ENCODE results near the gene NXNL1. TPM values are rescaled to one million over a fixed set of nuclear protein-coding genes. Genes with fewer than 3 reads are reported as not detected.

The NXNL1 gene
- total and polyA plus RNA-seq, 4 donors = not detected

DNA sequence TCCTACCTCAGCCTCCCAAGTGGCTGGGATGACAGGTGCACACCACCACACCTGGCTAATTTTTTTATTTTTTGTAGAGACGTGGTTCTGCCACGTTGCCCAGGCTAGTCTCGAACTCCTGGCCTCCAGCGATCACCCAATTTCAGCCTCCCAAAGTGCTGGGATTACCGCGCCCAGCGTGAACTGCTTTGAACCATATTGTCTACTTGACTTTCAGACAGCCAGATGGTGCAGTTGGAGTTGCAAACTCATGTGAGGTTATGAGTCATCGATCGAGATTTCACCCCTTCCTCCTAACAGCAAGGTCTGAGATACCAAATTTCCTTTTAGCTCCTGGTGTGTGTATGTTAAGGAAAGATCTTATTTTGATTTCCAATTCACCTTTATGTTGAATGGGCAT lies 12.3 kb upstream of the NXNL1 start:
- Histone ChIP-seq H3K9me3 (ENCODE audit: control insufficient read depth, insufficient read depth, low read length) (no peaks in the 10 kb centered on the region), H3K27me3 (ENCODE audit: control insufficient read depth, insufficient read depth, low read length) (no peaks in the 10 kb centered on the region), H3K4me1 (ENCODE audit: control insufficient read depth, insufficient read depth, low read length) (peaks cover 50% of the 10 kb centered on the region), H3K4me3 (ENCODE audit: low read depth, low read length) (no peak overlapping the region), H3K27ac (ENCODE audit: low read depth, low read length) (no peak overlapping the region), H3K36me3 (ENCODE audit: control insufficient read depth, insufficient read depth, low read length) (peaks cover 2% of the 10 kb centered on the region)
- DNase-seq (ENCODE audit: low read depth in 4 of 6, low spot score in 6 of 6) = no peak
- WGBS (ENCODE audit: insufficient coverage) = 96% methylated on average over 7 of the region's 9 CpGs

DNA sequence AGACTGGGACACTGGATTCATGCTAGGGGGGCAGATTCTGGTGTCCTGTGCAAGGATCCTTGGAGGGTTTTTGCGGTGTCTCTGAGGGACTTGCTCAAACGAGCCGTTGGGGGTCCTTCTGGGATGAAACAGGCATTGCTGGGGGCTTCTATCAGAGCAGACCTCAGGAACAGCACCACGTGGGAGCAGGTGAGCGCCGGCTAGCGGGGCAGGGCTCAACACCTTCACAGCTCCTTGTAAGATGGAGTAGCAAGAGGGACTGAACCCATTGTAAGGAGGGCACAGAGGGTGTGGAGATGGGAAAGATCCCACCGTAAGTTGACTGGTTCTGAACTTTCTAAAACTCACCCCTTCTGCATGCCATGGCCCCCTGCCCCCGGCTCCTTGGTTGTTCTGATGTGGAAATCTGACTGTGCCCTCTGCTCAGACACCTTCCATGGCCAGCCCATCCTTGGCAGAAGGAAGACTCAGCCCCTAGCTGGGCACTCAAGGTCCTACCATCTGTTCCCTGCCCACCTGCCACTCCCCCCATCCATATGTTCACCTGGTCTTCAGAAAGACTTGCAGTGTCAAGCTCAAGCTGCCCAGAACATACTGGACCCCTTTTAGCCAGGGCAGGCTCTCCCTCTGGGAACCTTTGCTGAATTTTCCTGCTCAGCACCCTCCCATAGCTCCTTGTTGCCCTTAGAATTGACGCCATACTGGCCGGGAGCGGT lies 10.8 kb upstream of the NXNL1 start:
- Histone ChIP-seq H3K36me3 (ENCODE audit: control insufficient read depth, insufficient read depth, low read length) (peaks cover 2% of the 10 kb centered on the region), H3K27me3 (ENCODE audit: control insufficient read depth, insufficient read depth, low read length) (no peaks in the 10 kb centered on the region), H3K4me3 (ENCODE audit: low read depth, low read length) (peak overlapping the region; percentile 72), H3K4me1 (ENCODE audit: control insufficient read depth, insufficient read depth, low read length) (peaks cover 49% of the 10 kb centered on the region), H3K9me3 (ENCODE audit: control insufficient read depth, insufficient read depth, low read length) (no peaks in the 10 kb centered on the region), H3K27ac (ENCODE audit: low read depth, low read length) (no peak overlapping the region)
- DNase-seq (ENCODE audit: low read depth in 4 of 6, low spot score in 6 of 6) = no peak
- WGBS (ENCODE audit: insufficient coverage) = 28% methylated on average over 9 of the region's 12 CpGs

DNA sequence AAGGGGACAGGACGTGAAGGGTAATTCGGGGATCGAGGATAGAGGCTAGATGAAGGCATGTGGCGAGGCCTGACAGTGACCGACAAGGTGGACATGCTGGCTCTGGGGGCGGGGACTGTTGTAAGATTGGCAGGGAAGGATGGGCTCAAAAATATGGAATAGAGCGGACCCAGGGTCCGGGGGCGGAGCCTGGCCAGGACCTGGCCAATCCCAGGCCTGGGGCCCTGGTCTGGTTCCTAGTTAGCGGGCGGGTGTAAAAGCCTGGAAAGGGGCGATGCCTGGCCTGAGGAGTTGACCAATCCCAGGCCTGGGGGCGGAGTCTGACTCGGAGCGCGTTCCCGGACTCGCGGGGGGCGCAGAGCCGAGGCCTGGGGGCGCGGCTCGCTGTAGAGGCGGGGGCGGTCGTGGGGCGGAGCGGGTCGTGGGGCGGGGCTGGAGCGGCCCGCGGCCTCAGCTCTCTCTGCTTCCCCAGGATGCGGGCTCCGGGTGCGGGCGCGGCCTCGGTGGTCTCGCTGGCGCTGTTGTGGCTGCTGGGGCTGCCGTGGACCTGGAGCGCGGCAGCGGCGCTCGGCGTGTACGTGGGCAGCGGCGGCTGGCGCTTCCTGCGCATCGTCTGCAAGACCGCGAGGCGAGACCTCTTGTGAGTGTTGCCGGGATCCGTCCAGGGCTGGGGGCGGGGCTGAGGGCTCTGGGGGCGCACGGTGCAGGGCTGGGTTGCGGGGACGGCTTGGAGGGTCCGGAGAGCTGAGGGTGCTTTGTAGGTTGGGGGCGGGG lies 9.5 kb upstream of the NXNL1 start, which contains the start of gene SLC27A1:
Gene SLC27A1, plus strand, starts transcription at position 457 of the 774 bp plus-strand sequence. Its CDS starts 17 bp downstream, at position 474.
- H3K4me3 ChIP-seq (ENCODE audit: low read depth, low read length) = peak within 1 kb of the TSS; percentile 73
- WGBS (ENCODE audit: insufficient coverage) = 0% methylated on average over 62 of the region's 67 CpGs
- no peaks in the 10 kb centered on the region for H3K9me3 ChIP-seq (ENCODE audit: control insufficient read depth, insufficient read depth, low read length)
- H3K4me1 ChIP-seq (ENCODE audit: control insufficient read depth, insufficient read depth, low read length) = peaks cover 40% of the 10 kb centered on the region
- no peaks in the 10 kb centered on the region for H3K27me3 ChIP-seq (ENCODE audit: control insufficient read depth, insufficient read depth, low read length)
- peak; percentile 96 to 100 (median 98) for DNase-seq (ENCODE audit: low read depth in 4 of 6, low spot score in 6 of 6)
- H3K36me3 ChIP-seq (ENCODE audit: control insufficient read depth, insufficient read depth, low read length) = peaks cover 2% of the 10 kb centered on the region
- peak within 1 kb of the TSS; percentile 94 for H3K27ac ChIP-seq (ENCODE audit: low read depth, low read length)

DNA sequence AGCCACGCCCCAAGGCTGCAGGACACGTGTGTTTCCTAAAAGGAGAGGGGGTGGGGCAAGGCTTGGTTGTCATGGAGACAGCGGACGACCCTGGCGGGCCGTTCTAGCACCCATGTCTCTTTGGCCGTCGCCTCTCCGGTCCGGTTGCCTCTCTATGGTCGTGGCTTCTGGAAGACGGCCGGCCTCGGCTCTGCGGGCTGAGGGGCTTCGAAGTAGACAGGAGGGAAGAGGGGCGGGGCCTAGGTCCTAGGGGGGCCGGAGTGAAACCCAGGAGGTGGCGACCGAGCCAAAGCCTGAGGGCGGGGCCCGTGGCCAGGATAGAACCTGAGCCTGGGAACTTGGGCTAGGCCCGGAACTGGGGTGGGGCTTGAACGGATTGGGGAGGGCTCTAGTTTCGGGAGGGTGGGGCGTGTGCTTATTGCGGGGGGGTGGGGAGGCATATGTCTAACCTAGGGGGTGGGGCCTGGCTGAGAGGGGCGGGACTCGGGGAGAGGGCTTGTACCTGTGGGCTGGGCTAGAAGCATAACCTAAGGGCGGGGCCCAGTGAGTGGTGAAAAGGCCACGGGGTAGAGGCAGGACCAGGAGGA lies 8.8 kb upstream of the NXNL1 start:
- H3K27ac ChIP-seq (ENCODE audit: low read depth, low read length) = peak overlapping the region; percentile 94
- peaks cover 34% of the 10 kb centered on the region for H3K4me1 ChIP-seq (ENCODE audit: control insufficient read depth, insufficient read depth, low read length)
- under 1% methylated on average over 30 of the region's 31 CpGs for WGBS (ENCODE audit: insufficient coverage)
- H3K4me3 ChIP-seq (ENCODE audit: low read depth, low read length) = peak overlapping the region; percentile 73
- H3K36me3 ChIP-seq (ENCODE audit: control insufficient read depth, insufficient read depth, low read length) = peaks cover 2% of the 10 kb centered on the region
- H3K9me3 ChIP-seq (ENCODE audit: control insufficient read depth, insufficient read depth, low read length) = no peaks in the 10 kb centered on the region
- H3K27me3 ChIP-seq (ENCODE audit: control insufficient read depth, insufficient read depth, low read length) = no peaks in the 10 kb centered on the region
- peak; percentile 60 to 94 (median 81) for DNase-seq (ENCODE audit: low read depth in 4 of 6, low spot score in 6 of 6)

DNA sequence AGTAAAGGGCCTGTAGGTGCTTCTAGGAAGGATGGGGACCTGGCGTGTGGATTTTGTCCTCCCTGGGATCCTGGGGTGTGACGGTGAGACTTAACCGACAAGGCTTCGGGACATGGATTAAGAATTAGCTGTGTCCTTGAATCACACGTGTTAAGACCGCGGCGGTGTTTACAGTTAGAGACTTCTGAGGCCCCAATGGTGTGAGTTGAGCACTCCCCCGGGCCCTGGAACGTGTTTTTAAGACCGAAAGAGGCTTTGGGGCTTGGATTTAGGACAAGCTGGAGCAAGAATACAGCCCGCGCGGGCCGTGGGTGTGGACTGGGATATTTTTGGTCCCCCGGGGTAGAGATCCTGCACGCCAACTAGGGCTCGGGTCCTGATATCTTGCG lies 8.4 kb upstream of the NXNL1 start:
- Histone ChIP-seq H3K27ac (ENCODE audit: low read depth, low read length) (peak overlapping the region; percentile 84), H3K9me3 (ENCODE audit: control insufficient read depth, insufficient read depth, low read length) (no peaks in the 10 kb centered on the region), H3K36me3 (ENCODE audit: control insufficient read depth, insufficient read depth, low read length) (peaks cover under 1% of the 10 kb centered on the region), H3K4me3 (ENCODE audit: low read depth, low read length) (peak overlapping the region; percentile 73), H3K4me1 (ENCODE audit: control insufficient read depth, insufficient read depth, low read length) (peaks cover 34% of the 10 kb centered on the region), H3K27me3 (ENCODE audit: control insufficient read depth, insufficient read depth, low read length) (no peaks in the 10 kb centered on the region)
- peak in 1 of 6 donors; percentile 31 for DNase-seq (ENCODE audit: low read depth in 4 of 6, low spot score in 6 of 6)
- WGBS (ENCODE audit: insufficient coverage) = 4% methylated on average over 19 of the region's 19 CpGs

DNA sequence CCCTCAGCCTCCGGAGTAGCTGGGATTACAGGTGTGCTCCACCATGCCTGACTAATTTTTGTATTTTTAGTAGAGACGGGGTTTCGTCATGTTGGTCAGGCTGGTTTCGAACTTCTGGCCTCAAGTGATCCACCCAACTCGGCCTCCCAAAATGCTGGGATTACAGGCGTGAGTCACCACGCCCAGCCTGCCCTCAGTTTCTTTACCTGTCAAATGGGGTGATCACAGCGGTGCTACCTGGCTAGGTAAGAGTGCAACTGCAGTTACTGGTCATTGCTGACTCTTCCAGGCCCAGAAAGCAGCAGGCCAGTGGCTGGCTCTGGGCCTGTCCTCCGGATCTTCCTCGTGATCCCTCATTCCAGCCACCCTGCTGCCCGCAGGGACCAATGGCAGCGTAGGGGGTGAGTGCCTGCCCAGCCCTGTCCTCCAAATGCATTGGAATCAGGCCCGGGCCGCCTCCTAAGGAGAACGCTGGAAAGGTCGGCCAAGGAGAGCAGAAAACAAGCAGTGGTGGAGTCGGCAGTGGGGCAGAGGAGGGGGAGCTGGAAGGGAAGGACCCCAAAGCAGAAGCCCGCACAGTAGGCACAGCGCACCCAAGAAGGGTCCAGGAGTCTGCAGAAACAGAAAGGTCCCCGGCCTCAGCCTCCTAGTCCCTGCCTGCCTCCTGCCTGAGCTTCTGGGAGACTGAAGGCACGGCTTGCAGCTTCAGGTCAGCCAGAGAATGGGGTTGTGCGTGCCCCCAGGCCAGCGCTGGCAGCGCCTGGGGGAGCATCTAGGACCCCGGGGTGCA lies 7.8 kb upstream of the NXNL1 start:
- 43% methylated on average over 23 of the region's 25 CpGs for WGBS (ENCODE audit: insufficient coverage)
- H3K36me3 ChIP-seq (ENCODE audit: control insufficient read depth, insufficient read depth, low read length) = no peaks in the 10 kb centered on the region
- no peaks in the 10 kb centered on the region for H3K27me3 ChIP-seq (ENCODE audit: control insufficient read depth, insufficient read depth, low read length)
- peak in 1 of 6 donors; percentile 58 for DNase-seq (ENCODE audit: low read depth in 4 of 6, low spot score in 6 of 6)
- no peaks in the 10 kb centered on the region for H3K9me3 ChIP-seq (ENCODE audit: control insufficient read depth, insufficient read depth, low read length)
- peak overlapping the region; percentile 73 for H3K4me3 ChIP-seq (ENCODE audit: low read depth, low read length)
- peaks cover 34% of the 10 kb centered on the region for H3K4me1 ChIP-seq (ENCODE audit: control insufficient read depth, insufficient read depth, low read length)
- peak overlapping the region; percentile 84 for H3K27ac ChIP-seq (ENCODE audit: low read depth, low read length)

DNA sequence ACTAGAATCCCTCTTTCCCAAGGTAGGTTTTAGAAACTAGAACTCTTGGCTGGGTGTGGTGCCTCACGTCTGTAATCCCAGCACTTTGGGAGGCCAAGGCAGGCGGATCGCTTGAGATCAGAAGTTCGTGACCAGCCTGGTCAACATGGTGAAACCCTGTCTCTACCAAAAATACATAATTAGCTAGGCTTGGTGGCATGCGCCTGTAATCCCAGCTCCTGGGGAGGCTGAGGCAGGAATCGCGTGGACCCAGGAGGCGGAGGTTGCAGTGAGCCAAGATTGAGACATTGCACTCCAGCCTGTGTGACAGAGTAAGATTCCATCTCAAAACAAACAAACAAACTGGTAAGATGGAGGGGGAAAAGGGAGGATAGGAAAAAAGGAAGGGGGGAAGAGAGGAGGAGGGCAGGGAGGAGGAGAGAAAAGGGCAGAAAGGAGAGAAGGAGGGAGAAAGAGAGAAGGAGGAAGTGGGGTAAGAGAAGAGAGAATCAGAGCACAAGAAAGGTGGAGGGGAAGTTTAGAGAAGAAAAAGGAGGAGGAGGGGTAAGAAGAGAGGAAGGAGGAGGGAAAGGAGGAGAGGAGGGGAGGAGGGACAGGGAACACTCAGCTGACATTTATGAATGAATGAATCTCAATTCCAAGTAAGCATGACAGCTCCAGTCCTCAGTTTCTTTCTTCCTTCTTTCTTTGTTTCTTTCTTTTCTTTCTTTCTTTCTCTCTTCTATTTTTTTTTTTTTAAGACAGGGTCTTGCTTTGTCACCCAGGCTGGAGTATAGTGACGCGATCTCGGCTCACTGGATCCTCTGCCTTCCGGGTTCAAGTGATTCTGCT lies 7.0 kb upstream of the NXNL1 start:
- Histone ChIP-seq H3K27ac (ENCODE audit: low read depth, low read length) (no peak overlapping the region), H3K36me3 (ENCODE audit: control insufficient read depth, insufficient read depth, low read length) (no peaks in the 10 kb centered on the region), H3K4me1 (ENCODE audit: control insufficient read depth, insufficient read depth, low read length) (peaks cover 34% of the 10 kb centered on the region), H3K27me3 (ENCODE audit: control insufficient read depth, insufficient read depth, low read length) (no peaks in the 10 kb centered on the region), H3K4me3 (ENCODE audit: low read depth, low read length) (no peak overlapping the region), H3K9me3 (ENCODE audit: control insufficient read depth, insufficient read depth, low read length) (no peaks in the 10 kb centered on the region)
- no peak for DNase-seq (ENCODE audit: low read depth in 4 of 6, low spot score in 6 of 6)
- 87% methylated on average over 10 of the region's 12 CpGs for WGBS (ENCODE audit: insufficient coverage)

DNA sequence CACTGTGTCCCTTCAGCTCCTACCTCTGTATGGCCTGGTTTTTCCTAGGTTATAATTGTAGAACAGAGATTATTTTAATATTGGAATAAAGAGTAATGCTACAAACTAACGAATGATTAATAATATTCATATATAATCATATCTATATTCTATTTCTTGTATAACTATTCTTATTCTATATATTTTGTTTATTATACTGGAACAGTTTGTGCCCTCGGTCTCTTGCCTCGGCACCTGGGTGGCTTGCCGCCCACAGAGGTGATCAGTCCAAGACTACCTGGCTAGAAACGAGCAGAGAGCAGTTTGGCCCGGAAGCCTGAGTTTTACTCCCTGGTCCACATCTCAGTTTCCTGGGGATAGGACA lies 5.7 kb upstream of the NXNL1 start:
- WGBS (ENCODE audit: insufficient coverage) = 47% methylated on average over 4 of the region's 6 CpGs
- no peaks in the 10 kb centered on the region for H3K9me3 ChIP-seq (ENCODE audit: control insufficient read depth, insufficient read depth, low read length)
- no peak overlapping the region for H3K4me3 ChIP-seq (ENCODE audit: low read depth, low read length)
- DNase-seq (ENCODE audit: low read depth in 4 of 6, low spot score in 6 of 6) = no peak
- no peak overlapping the region for H3K27ac ChIP-seq (ENCODE audit: low read depth, low read length)
- H3K4me1 ChIP-seq (ENCODE audit: control insufficient read depth, insufficient read depth, low read length) = peaks cover 27% of the 10 kb centered on the region
- H3K36me3 ChIP-seq (ENCODE audit: control insufficient read depth, insufficient read depth, low read length) = no peaks in the 10 kb centered on the region
- H3K27me3 ChIP-seq (ENCODE audit: control insufficient read depth, insufficient read depth, low read length) = no peaks in the 10 kb centered on the region
